Ureter (tissue), 1 donor: Measurements from ENCODE around the gene ADAR. TPM values are rescaled to one million over a fixed set of nuclear protein-coding genes. Genes with fewer than 3 reads are reported as not detected.

Source experiments
- DNase-seq: peaks from one replicate; pipeline ENCODE4 v3.0.0-alpha.2; 2020; ENCODE audit warnings: low spot score
- total RNA-seq: library from RNA; stranded (reverse); gene quantifications from one replicate; pipeline ENCODE4 v1.2.4, GENCODE V29; 2023
- donor health status: DM: yes; HTN: yes; CAD: no.

The ADAR gene
- total RNA-seq, 1 donor from 2014 or later, result 192 TPM

GRCh38 chr1:154586231-154586630 is 21.8 kb downstream of the ADAR start:
- DNase-seq, result no peak

GRCh38 chr1:154584267-154584994 is 23.6 kb downstream of the ADAR start:
- no peak for DNase-seq

GRCh38 chr1:154583773-154584172 is 24.2 kb downstream of the ADAR start:
- DNase-seq, result no peak

- no peak for DNase-seq
These were observed 25.1 kb downstream of the ADAR start for GRCh38 chr1:154582885-154583284.

- DNase-seq, result no peak
These were observed 26.2 kb downstream of the ADAR start for GRCh38 chr1:154581766-154582165.

GRCh38 chr1:154579374-154579773 is 28.6 kb downstream of the ADAR start:
- DNase-seq, result no peak

- DNase-seq, result no peak
These were observed 29.9 kb downstream of the ADAR start for GRCh38 chr1:154578058-154578418.

- DNase-seq, result no peak
These were observed 30.5 kb downstream of the ADAR start for GRCh38 chr1:154577346-154578057.

GRCh38 chr1:154575951-154576566 is 31.9 kb downstream of the ADAR start:
- no peak for DNase-seq

- DNase-seq, result no peak
These were observed 32.6 kb downstream of the ADAR start for GRCh38 chr1:154575147-154575927.

GRCh38 chr1:154574716-154575115 is 33.3 kb downstream of the ADAR start:
- DNase-seq, result no peak

GRCh38 chr1:154573168-154573510 is 34.8 kb downstream of the ADAR start:
- no peak for DNase-seq

GRCh38 chr1:154572468-154573167 is 35.4 kb downstream of the ADAR start:
- no peak for DNase-seq

GRCh38 chr1:154571964-154572288 is 36.1 kb downstream of the ADAR start:
- DNase-seq, result no peak

- no peak for DNase-seq
These were observed 36.6 kb downstream of the ADAR start for GRCh38 chr1:154571244-154571963.

GRCh38 chr1:154568157-154568815 is 39.7 kb downstream of the ADAR start:
- no peak for DNase-seq

- DNase-seq, result no peak
These were observed 40.4 kb downstream of the ADAR start, which contains the start of gene CHRNB2 for GRCh38 chr1:154567386-154568156. TSS of gene CHRNB2 (plus strand) at chr1:154567778. CDS start at chr1:154568045, 267 bp downstream.

GRCh38 chr1:154565876-154566275 is 42.1 kb downstream of the ADAR start:
- DNase-seq, result no peak

GRCh38 chr1:154559466-154560044 is 48.4 kb downstream of the ADAR start:
- DNase-seq, result peak; percentile 92
